ENCODE measurements around the gene CYS1. TPM values are rescaled to one million over a fixed set of nuclear protein-coding genes. Genes with fewer than 3 reads are reported as not detected.
A peak's percentile ranks its signal among the peaks of the same experiment; 100 is the strongest.

CYS1 gene
- total and polyA plus RNA-seq, 2 of the 13 experiments (the other 11 are each of a cell fraction or from before 2014, with no cell fraction given): 0.04 TPM; not detected in 1

DNA sequence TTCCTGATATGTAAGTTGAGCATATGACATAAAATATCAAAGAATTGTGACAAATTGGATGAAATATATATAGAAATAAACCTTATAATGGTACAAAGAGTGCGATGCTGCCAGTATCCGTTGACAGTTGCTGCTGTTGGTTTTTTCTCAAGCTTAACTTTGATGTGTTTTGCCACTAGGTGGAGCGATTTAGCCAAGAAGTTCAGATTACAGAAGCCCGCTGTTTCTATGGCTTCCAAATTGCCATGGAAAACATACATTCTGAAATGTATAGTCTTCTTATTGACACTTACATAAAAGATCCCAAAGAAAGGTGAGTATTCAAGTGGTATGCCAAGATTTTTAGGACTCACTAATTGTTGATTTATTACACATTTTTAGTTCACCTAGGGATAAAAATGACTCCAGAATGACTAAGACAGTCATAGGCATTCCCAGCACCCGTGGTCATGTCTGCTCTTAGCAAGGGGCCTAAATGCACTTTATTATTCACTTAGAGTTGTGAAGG is 44.4 kb upstream of the CYS1 start (continued):
- TF ChIP-seq RFX1 (IDR thresholded peaks at IDR 0.05) (peak; percentile 34; the same call in 1 of the 2 replicates), THAP11 (CRISPR knock-in tag; IDR thresholded peaks at IDR 0.05) (peak; percentile 50; the same call in 1 of the 2 replicates), REXO4 (CRISPR knock-in tag; IDR thresholded peaks at IDR 0.05; ENCODE audit: borderline replicate concordance) (no peak), RFX3 (CRISPR knock-in tag; IDR thresholded peaks at IDR 0.05) (peak; percentile 49; the same call in 1 of the 2 replicates), ZNF317 (CRISPR knock-in tag; IDR thresholded peaks at IDR 0.05) (peak; percentile 57; the same call in 1 of the 2 replicates), RAD21 (CRISPR knock-in tag; IDR thresholded peaks at IDR 0.05) (peak; percentile 58; the same call in 1 of the 2 replicates), SIX1 (CRISPR knock-in tag; IDR thresholded peaks at IDR 0.05; ENCODE audit: borderline replicate concordance) (peak; percentile 79; the same call in 1 of the 2 replicates)
- TF ChIP-seq, protein P1, sequence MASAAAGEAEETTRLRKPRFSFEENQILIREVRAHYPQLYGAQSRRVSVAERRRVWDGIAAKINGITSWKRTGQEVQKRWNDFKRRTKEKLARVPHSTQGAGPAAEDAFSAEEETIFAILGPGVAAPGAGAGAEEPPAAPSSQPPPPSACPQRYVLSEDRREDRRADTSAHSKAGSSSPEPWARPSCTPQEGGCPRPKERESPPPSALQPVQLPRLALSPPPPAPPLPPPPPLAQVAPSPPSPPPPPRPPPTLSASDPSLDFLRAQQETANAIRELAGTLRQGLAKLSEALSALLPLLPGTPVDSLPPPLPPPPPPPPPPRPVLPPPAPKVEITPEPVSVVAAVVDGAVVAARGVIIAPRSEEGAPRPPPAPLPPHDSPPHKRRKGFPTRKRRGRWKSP (CRISPR knock-in tag; IDR thresholded peaks at IDR 0.05): peak; percentile 34; the same call in 1 of the 2 replicates
- TF ChIP-seq, protein P2, sequence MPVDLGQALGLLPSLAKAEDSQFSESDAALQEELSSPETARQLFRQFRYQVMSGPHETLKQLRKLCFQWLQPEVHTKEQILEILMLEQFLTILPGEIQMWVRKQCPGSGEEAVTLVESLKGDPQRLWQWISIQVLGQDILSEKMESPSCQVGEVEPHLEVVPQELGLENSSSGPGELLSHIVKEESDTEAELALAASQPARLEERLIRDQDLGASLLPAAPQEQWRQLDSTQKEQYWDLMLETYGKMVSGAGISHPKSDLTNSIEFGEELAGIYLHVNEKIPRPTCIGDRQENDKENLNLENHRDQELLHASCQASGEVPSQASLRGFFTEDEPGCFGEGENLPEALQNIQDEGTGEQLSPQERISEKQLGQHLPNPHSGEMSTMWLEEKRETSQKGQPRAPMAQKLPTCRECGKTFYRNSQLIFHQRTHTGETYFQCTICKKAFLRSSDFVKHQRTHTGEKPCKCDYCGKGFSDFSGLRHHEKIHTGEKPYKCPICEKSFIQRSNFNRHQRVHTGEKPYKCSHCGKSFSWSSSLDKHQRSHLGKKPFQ (CRISPR knock-in tag; IDR thresholded peaks at IDR 0.05; ENCODE audit: insufficient replicate concordance): peak; percentile 27

DNA sequence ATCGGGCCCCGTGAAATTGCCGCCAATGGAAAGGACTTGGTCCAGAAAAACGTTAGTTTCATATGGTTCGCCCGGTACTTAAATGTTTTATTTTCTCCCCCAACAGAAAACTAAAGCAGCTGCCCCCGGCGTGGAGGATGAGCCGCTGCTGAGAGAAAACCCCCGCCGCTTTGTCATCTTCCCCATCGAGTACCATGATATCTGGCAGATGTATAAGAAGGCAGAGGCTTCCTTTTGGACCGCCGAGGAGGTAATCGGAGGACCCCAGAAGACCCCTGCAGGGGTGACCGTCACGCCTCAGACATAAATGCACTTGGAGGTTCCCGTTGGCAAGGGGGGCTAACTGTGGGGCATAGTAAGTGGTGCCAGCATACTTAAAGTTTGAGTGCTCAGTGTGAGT is 43.1 kb upstream of the CYS1 start:
- no peaks in the 10 kb centered on the region for H4K20me1 ChIP-seq (ENCODE audit: insufficient read depth, low read length)
- ChIA-PET POLR2A (no interaction called here), CTCF (ENCODE audit: low intra/inter-chr PET ratio, low total read pairs) (no interaction called here)
- in situ Hi-C loops (cut with HindIII; ENCODE audit: extremely low pct_ligation_motif_present, low pct_unique_long_range_greater_than_20kb) (loop anchor here (5.0 kb wide), 1 partner anchor 314 kb away; no protein-coding TSS in a partner anchor), intact Hi-C loops (cut with micrococcal nuclease; ENCODE audit: unreplicated experiment) (loop anchor here (2.0 to 10.0 kb wide), 4 partner anchors 152 to 282 kb away; partner anchors contain the start of genes GRHL1 and HPCAL1)
- TF ChIP-seq ZNF333 (CRISPR knock-in tag; IDR thresholded peaks at IDR 0.05; ENCODE audit: borderline replicate concordance): no peak
- TF ChIP-seq HES4 (CRISPR knock-in tag; IDR thresholded peaks at IDR 0.05; ENCODE audit: borderline replicate concordance): no peak
- no peak for DNase-seq (ENCODE audit: low spot score)
- peak overlapping the region; percentile 93 for H3K9ac ChIP-seq (ENCODE audit: insufficient read depth, low read depth, low read length)
- WGBS (ENCODE audit: low lambda C conversion rate): 1% methylated on average over 18 of the region's 18 CpGs
- H3K79me2 ChIP-seq (ENCODE audit: insufficient read depth, low read length): peaks cover 42% of the 10 kb centered on the region
- H3K9me3 ChIP-seq (ENCODE audit: low read length): no peaks in the 10 kb centered on the region
- H3K27ac ChIP-seq (ENCODE audit: extremely low read length, insufficient read depth, low read length): peak overlapping the region; percentile 92
- no peaks in the 10 kb centered on the region for H3K27me3 ChIP-seq (ENCODE audit: control insufficient read depth in 1 of 2, insufficient read depth in 2 of 2, low read length in 2 of 2)
- H3K36me3 ChIP-seq (replicated peaks in 1 of 2; ENCODE audit: control insufficient read depth in 1 of 2, insufficient read depth in 2 of 2, low read length in 2 of 2): peaks cover 9 to 32% of the 10 kb centered on the region in 2 experiments
- peak overlapping the region; percentile 70 to 99 (median 93) for H3K4me3 ChIP-seq (replicated peaks in 1 of 3; ENCODE audit: insufficient read depth in 1 of 3, low read depth in 2 of 3, low read length in 3 of 3)
- no TSS peak for BruUV-seq (replicated peaks)
- FAIRE-seq: no peak
- no peak for ATAC-seq
- H3K4me1 ChIP-seq (ENCODE audit: insufficient read depth, low read length): peaks cover 81% of the 10 kb centered on the region
- H3K4me2 ChIP-seq (ENCODE audit: low read depth, low read length): peak overlapping the region; percentile 98
- no peak overlapping the region for H2AFZ ChIP-seq (ENCODE audit: low read length)

All from HepG2 (cell line).